ENCODE data around the gene RAB11B. TPM values are rescaled to one million over a fixed set of nuclear protein-coding genes. Genes with fewer than 3 reads are reported as not detected.

Gene RAB11B
- total RNA-seq, 1 experiment from 2014 or later, result 140 TPM

Small RNA genes within 50 kb of the gene (microRNA-seq; reads per million reads assigned to microRNA genes)
- 5.2 reads per million, percentile 11 among the genes with 10 or more reads in this experiment for gene MIR4999 (ENCODE audit: borderline number of aligned reads)

Other genes with a start within 250 kb of the RAB11B start
- 6.6 TPM for gene FBN3, start 240.8 kb upstream of the RAB11B start, total RNA-seq (2021; ENCODE audit: unreplicated experiment)
- 26.0 TPM for gene CERS4, start 181.0 kb upstream of the RAB11B start, total RNA-seq (2021; ENCODE audit: unreplicated experiment)
- gene CD320, start 82.0 kb upstream of the RAB11B start, total RNA-seq (2021; ENCODE audit: unreplicated experiment), result 86.2 TPM
- 86.9 TPM for gene NDUFA7, start 69.0 kb upstream of the RAB11B start, total RNA-seq (2021; ENCODE audit: unreplicated experiment)
- gene RPS28, start 68.9 kb upstream of the RAB11B start, total RNA-seq (2021; ENCODE audit: unreplicated experiment), result 2,379 TPM
- gene KANK3, start 47.1 kb upstream of the RAB11B start, total RNA-seq (2021; ENCODE audit: unreplicated experiment), result 21.7 TPM
- gene ANGPTL4, start 26.2 kb upstream of the RAB11B start, total RNA-seq (2021; ENCODE audit: unreplicated experiment), result 54.8 TPM
- 22.5 TPM for gene MARCHF2, start 22.9 kb downstream of the RAB11B start, total RNA-seq (2021; ENCODE audit: unreplicated experiment)
- 298 TPM for gene HNRNPM, start 54.6 kb downstream of the RAB11B start, total RNA-seq (2021; ENCODE audit: unreplicated experiment)
- 1.3 TPM for gene PRAM1, start 112.3 kb downstream of the RAB11B start, total RNA-seq (2021; ENCODE audit: unreplicated experiment)
- 31.9 TPM for gene ZNF414, start 123.8 kb downstream of the RAB11B start, total RNA-seq (2021; ENCODE audit: unreplicated experiment)
- 0.39 TPM for gene MYO1F, start 187.1 kb downstream of the RAB11B start, total RNA-seq (2021; ENCODE audit: unreplicated experiment)
- 10.2 TPM for gene ADAMTS10, start 220.4 kb downstream of the RAB11B start, total RNA-seq (2021; ENCODE audit: unreplicated experiment)
- gene NFILZ, start 240.3 kb downstream of the RAB11B start, total RNA-seq (2021; ENCODE audit: unreplicated experiment), result not detected